HEK293 (cell line): ENCODE measurements around the gene SEC63.
"Not testable (repeated sequence)": the region's sequence is repeated elsewhere in the genome, so short reads cannot be mapped to it uniquely, and the experiment has no call there.

Source experiments
- CTCF ChIA-PET: fragments of 350-600 bp; formaldehyde crosslinking; extraction: SDS; loops from one replicate; lab custom pipeline; 2021; ENCODE audit warnings: antibody characterized with exemption; lab: Yijun Ruan, JAX
- POLR2A ChIA-PET: fragments of 300-600 bp; formaldehyde crosslinking; extraction: SDS; loops from one replicate; lab custom pipeline; 2020; ENCODE audit warnings: antibody characterized with exemption, inconsistent platforms; lab: Yijun Ruan, JAX
- H3K27ac ChIP-seq: fragments of 200-500 bp; sonication (Bioruptor generic); 2 replicates; pipeline ENCODE4 v1.5.1; 2014; ENCODE audit warnings: low read depth, low read length, control low read depth, inconsistent platforms; ENCODE audit errors: extremely low read depth
- H3K36me3 ChIP-seq, 2 experiments: fragments of 200-500 bp in 1 of 2; sonication (Bioruptor generic) in 1 of 2; 1 replicate in 1 of 2; 2 replicates in 1 of 2; pipeline ENCODE4 v1.5.1; 2014 to 2017; ENCODE audit warnings: inconsistent platforms in 2 of 2, low read length in 2 of 2; ENCODE audit not compliant: control insufficient read depth in 2 of 2, insufficient read depth in 1 of 2
- H3K4me1 ChIP-seq: fragments of 200-500 bp; sonication (Bioruptor generic); 2 replicates; pipeline ENCODE4 v1.5.1; 2014; ENCODE audit warnings: mild to moderate bottlenecking, low read length, inconsistent platforms; ENCODE audit not compliant: control insufficient read depth, insufficient read depth
- H3K4me3 ChIP-seq: 2 replicates; pipeline ENCODE4 v1.5.1; 2011; ENCODE audit warnings: low read depth, mild to moderate bottlenecking, control low read depth, low read length, moderate library complexity
- H3K9me3 ChIP-seq: fragments of 200-500 bp; sonication (Bioruptor generic); 2 replicates; pipeline ENCODE4 v1.5.1; 2014; ENCODE audit warnings: low read depth, low read length, inconsistent platforms; ENCODE audit not compliant: control insufficient read depth, insufficient read depth
- BCL11A ChIP-seq: fragments of 450-650 bp; formaldehyde crosslinking; IDR thresholded peaks from 2 replicates; pipeline ENCODE4 v1.5.1; 2016; ENCODE audit warnings: low read depth, missing biosample characterization, missing genetic modification characterization
- GFI1B ChIP-seq: fragments of 450-650 bp; formaldehyde crosslinking; IDR thresholded peaks from 2 replicates; pipeline ENCODE4 v1.5.1; 2016; ENCODE audit warnings: missing biosample characterization, missing genetic modification characterization
- KLF10 ChIP-seq: fragments of 450-650 bp; IDR thresholded peaks from 2 replicates; pipeline ENCODE4 v1.5.1; 2018; ENCODE audit warnings: missing biosample characterization, mild to moderate bottlenecking, missing genetic modification characterization
- KLF7 ChIP-seq: fragments of 450-650 bp; formaldehyde crosslinking; IDR thresholded peaks from 2 replicates; pipeline ENCODE4 v1.5.1; 2016; ENCODE audit warnings: missing biosample characterization, missing genetic modification characterization, borderline replicate concordance
- MEIS1 ChIP-seq: sonication (generic); formaldehyde crosslinking; IDR thresholded peaks from 2 replicates; pipeline ENCODE4 v1.8.1; 2022; ENCODE audit warnings: missing genetic modification reagents, mild to moderate bottlenecking, borderline replicate concordance
- OSR2 ChIP-seq: fragments of 450-650 bp; formaldehyde crosslinking; IDR thresholded peaks from 2 replicates; pipeline ENCODE4 v1.5.1; 2016; ENCODE audit warnings: missing biosample characterization, missing genetic modification characterization
- PRDM1 ChIP-seq: fragments of 450-650 bp; formaldehyde crosslinking; IDR thresholded peaks from 2 replicates; pipeline ENCODE4; 2016; ENCODE audit warnings: missing biosample characterization, missing genetic modification characterization
- RBAK ChIP-seq: fragments of 450-650 bp; formaldehyde crosslinking; IDR thresholded peaks from 2 replicates; pipeline ENCODE4 v1.5.1; 2016; ENCODE audit warnings: missing biosample characterization, missing genetic modification characterization
- ZBTB17 ChIP-seq: fragments of 450-650 bp; formaldehyde crosslinking; IDR thresholded peaks from 2 replicates; pipeline ENCODE4 v1.5.1; 2016; ENCODE audit warnings: missing biosample characterization, missing genetic modification characterization
- ZBTB20 ChIP-seq: fragments of 450-650 bp; formaldehyde crosslinking; IDR thresholded peaks from 2 replicates; pipeline ENCODE4 v1.5.1; 2016; ENCODE audit warnings: missing biosample characterization, missing genetic modification characterization
- ZNF138 ChIP-seq: fragments of 450-650 bp; formaldehyde crosslinking; IDR thresholded peaks from 2 replicates; pipeline ENCODE4 v1.5.1; 2016; ENCODE audit warnings: missing biosample characterization, missing genetic modification characterization, borderline replicate concordance
- ZNF184 ChIP-seq: fragments of 450-650 bp; IDR thresholded peaks from 2 replicates; pipeline ENCODE4 v1.5.1; 2018; ENCODE audit warnings: missing biosample characterization, mild to moderate bottlenecking, missing genetic modification characterization
- ZNF211 ChIP-seq: fragments of 450-650 bp; formaldehyde crosslinking; IDR thresholded peaks from 2 replicates; pipeline ENCODE4 v1.5.1; 2016; ENCODE audit warnings: low read depth, missing biosample characterization, missing genetic modification characterization
- ZNF23 ChIP-seq: fragments of 450-650 bp; formaldehyde crosslinking; IDR thresholded peaks from 2 replicates; pipeline ENCODE4 v1.5.1; 2016; ENCODE audit warnings: missing biosample characterization, missing genetic modification characterization, borderline replicate concordance
- ZNF292 ChIP-seq: fragments of 450-650 bp; formaldehyde crosslinking; IDR thresholded peaks from 2 replicates; pipeline ENCODE4 v1.5.1; 2016; ENCODE audit warnings: low read depth, missing biosample characterization, missing genetic modification characterization, borderline replicate concordance
- ZNF362 ChIP-seq: fragments of 450-650 bp; formaldehyde crosslinking; IDR thresholded peaks from 2 replicates; pipeline ENCODE4 v1.5.1; 2016; ENCODE audit warnings: missing biosample characterization, missing genetic modification characterization
- ZNF837 ChIP-seq: fragments of 450-650 bp; formaldehyde crosslinking; IDR thresholded peaks from 2 replicates; pipeline ENCODE4 v1.5.1; 2016; ENCODE audit warnings: missing biosample characterization, missing genetic modification characterization
- TF ChIP-seq, protein P1 (sequence below): fragments of 450-650 bp; formaldehyde crosslinking; IDR thresholded peaks from 2 replicates; pipeline ENCODE4 v1.5.1; 2017; ENCODE audit warnings: missing biosample characterization, missing genetic modification characterization
- TF ChIP-seq, protein P2 (sequence below): fragments of 450-650 bp; formaldehyde crosslinking; IDR thresholded peaks from 2 replicates; pipeline ENCODE4 v1.5.1; 2016; ENCODE audit warnings: missing biosample characterization, missing genetic modification characterization
- TF ChIP-seq, protein P3 (sequence below): fragments of 450-650 bp; formaldehyde crosslinking; IDR thresholded peaks from 2 replicates; pipeline ENCODE4 v1.5.1; 2016; ENCODE audit warnings: missing biosample characterization, missing genetic modification characterization

SEC63 gene

DNA sequence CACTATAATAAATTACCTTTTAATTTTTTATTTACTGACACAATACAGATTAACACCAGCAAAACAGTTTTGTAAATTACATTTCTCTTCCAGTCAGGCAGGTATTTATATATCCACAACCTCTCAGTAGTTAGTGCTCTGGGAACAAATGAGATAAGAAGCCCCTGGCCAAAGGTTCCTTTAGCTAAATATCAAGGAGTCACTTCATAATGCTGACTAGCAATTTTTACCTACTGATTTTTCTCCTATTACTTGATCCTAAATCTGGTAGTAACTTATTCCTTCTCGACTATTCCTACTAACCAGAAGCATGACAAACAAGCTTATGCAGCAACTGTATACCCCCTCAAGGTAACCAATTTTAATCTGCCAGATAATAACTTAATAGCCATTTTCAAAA is 46.3 kb downstream of the SEC63 start:
- Histone ChIP-seq H3K27ac (no peak overlapping the region), H3K4me1 (no peaks in the 10 kb centered on the region), H3K4me3 (no peak overlapping the region), H3K36me3 (peaks cover 43 to 84% of the 10 kb centered on the region in 2 experiments), H3K9me3 (no peaks in the 10 kb centered on the region)
- POLR2A ChIA-PET: no interaction called here
- CTCF ChIA-PET: no interaction called here
- TF ChIP-seq, protein P1, sequence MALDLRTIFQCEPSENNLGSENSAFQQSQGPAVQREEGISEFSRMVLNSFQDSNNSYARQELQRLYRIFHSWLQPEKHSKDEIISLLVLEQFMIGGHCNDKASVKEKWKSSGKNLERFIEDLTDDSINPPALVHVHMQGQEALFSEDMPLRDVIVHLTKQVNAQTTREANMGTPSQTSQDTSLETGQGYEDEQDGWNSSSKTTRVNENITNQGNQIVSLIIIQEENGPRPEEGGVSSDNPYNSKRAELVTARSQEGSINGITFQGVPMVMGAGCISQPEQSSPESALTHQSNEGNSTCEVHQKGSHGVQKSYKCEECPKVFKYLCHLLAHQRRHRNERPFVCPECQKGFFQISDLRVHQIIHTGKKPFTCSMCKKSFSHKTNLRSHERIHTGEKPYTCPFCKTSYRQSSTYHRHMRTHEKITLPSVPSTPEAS (tag by site-specific recombination): no peak
- TF ChIP-seq ZNF362 (tag by site-specific recombination) (no peak), ZNF837 (tag by site-specific recombination) (no peak), GFI1B (no peak), ZBTB17 (tag by site-specific recombination) (no peak), ZNF23 (no peak), ZNF184 (tag by site-specific recombination) (no peak), OSR2 (no peak), RBAK (tag by site-specific recombination) (no peak)
- TF ChIP-seq, protein P2, sequence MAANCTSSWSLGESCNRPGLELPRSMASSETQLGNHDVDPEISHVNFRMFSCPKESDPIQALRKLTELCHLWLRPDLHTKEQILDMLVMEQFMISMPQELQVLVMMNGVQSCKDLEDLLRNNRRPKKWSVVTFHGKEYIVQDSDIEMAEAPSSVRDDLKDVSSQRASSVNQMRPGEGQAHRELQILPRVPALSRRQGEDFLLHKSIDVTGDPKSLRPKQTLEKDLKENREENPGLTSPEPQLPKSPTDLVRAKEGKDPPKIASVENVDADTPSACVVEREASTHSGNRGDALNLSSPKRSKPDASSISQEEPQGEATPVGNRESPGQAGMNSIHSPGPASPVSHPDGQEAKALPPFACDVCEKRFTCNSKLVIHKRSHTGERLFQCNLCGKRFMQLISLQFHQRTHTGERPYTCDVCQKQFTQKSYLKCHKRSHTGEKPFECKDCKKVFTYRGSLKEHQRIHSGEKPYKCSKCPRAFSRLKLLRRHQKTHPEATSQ (tag by site-specific recombination): no peak

- TF ChIP-seq KLF7 (tag by site-specific recombination) (no peak), ZNF292 (tag by site-specific recombination) (no peak), BCL11A (no peak), GFI1B (no peak), ZNF138 (tag by site-specific recombination) (no peak), KLF10 (tag by site-specific recombination) (no peak), PRDM1 (tag by site-specific recombination) (no peak), ZBTB20 (tag by site-specific recombination) (no peak), ZNF211 (tag by site-specific recombination) (no peak), MEIS1 (CRISPR knock-in tag) (no peak)
- TF ChIP-seq, protein P2 (tag by site-specific recombination): no peak
- TF ChIP-seq, protein P3, sequence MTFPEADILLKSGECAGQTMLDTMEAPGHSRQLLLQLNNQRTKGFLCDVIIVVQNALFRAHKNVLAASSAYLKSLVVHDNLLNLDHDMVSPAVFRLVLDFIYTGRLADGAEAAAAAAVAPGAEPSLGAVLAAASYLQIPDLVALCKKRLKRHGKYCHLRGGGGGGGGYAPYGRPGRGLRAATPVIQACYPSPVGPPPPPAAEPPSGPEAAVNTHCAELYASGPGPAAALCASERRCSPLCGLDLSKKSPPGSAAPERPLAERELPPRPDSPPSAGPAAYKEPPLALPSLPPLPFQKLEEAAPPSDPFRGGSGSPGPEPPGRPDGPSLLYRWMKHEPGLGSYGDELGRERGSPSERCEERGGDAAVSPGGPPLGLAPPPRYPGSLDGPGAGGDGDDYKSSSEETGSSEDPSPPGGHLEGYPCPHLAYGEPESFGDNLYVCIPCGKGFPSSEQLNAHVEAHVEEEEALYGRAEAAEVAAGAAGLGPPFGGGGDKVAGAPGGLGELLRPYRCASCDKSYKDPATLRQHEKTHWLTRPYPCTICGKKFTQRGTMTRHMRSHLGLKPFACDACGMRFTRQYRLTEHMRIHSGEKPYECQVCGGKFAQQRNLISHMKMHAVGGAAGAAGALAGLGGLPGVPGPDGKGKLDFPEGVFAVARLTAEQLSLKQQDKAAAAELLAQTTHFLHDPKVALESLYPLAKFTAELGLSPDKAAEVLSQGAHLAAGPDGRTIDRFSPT (tag by site-specific recombination): no peak
- Histone ChIP-seq H3K4me3 (no peak overlapping the region), H3K4me1 (no peaks in the 10 kb centered on the region), H3K9me3 (no peaks in the 10 kb centered on the region), H3K27ac (no peak overlapping the region), H3K36me3 (peaks cover 53 to 89% of the 10 kb centered on the region in 2 experiments)
- ChIA-PET CTCF (interaction anchor here (0.6 to 0.8 kb wide), 4 partner anchors 52 to 1177 kb away, joined by 3 to 5 read pairs (median 4); no protein-coding TSS in a partner anchor), POLR2A (interaction anchor here (0.6 kb wide), 1 partner anchor 760 kb away, joined by 5 read pairs; no protein-coding TSS in a partner anchor)
Measured at GRCh38 chr6:107894809-107895396, 63.1 kb downstream of the SEC63 start.

GRCh38 chr6:107890431-107890830 is 67.6 kb downstream of the SEC63 start:
- CTCF ChIA-PET, POLR2A ChIA-PET, H3K4me1 ChIP-seq, H3K4me3 ChIP-seq, H3K9me3 ChIP-seq, H3K27ac ChIP-seq: not testable (repeated sequence)
- peaks cover 29 to 53% of the 10 kb centered on the region in 2 experiments for H3K36me3 ChIP-seq
